Vagina (tissue), 2 donors: ENCODE results near the gene IL1F10. TPM values are rescaled to one million over a fixed set of nuclear protein-coding genes. Genes with fewer than 3 reads are reported as not detected.
A peak's percentile ranks its signal among the peaks of the same experiment; 100 is the strongest.

Source experiments
- DNase-seq, 2 donors: peaks; one replicate each; pipeline ENCODE4 v3.0.0-alpha.2; 2017; ENCODE audit errors: extremely low spot score in 2 of 2
- H3K27ac ChIP-seq: fragments of 200-600 bp; sonication (generic); one replicate; pipeline ENCODE4 v1.5.1; 2019
- H3K27me3 ChIP-seq: fragments of 200-600 bp; sonication (generic); one replicate; pipeline ENCODE4 v1.5.1; 2019
- H3K36me3 ChIP-seq, 2 donors: fragments of 200-600 bp; sonication (generic); one replicate each; pipeline ENCODE4 v1.5.1; 2017 to 2019
- H3K4me1 ChIP-seq: fragments of 200-600 bp; sonication (generic); one replicate; pipeline ENCODE4 v1.5.1; 2019
- H3K4me3 ChIP-seq, 2 donors: fragments of 200-600 bp; sonication (generic); 1 replicate in 1 of 2; 2 replicates in 1 of 2; pipeline ENCODE4 v1.5.1; 2016 to 2019
- H3K9me3 ChIP-seq: fragments of 200-600 bp; sonication (generic); one replicate; pipeline ENCODE4 v1.5.1; 2019
- CTCF ChIP-seq, 3 experiments: fragments of 450-650 bp in 2 of 3; fragments of 200-600 bp in 1 of 3; sonication (generic) in 1 of 3; IDR thresholded peaks; one replicate each; pipeline ENCODE4 v1.5.1; 2017 to 2019; ENCODE audit warnings: antibody characterized with exemption in 3 of 3, mild to moderate bottlenecking in 2 of 3, moderate library complexity in 2 of 3
- POLR2A ChIP-seq, 2 donors: fragments of 450-650 bp; IDR thresholded peaks; one replicate each; pipeline ENCODE4 v1.6.1; 2017; ENCODE audit warnings: antibody characterized with exemption in 2 of 2, mild to moderate bottlenecking in 2 of 2, moderate library complexity in 2 of 2
- POLR2AphosphoS5 ChIP-seq, 2 donors: sonication (generic); formaldehyde crosslinking; IDR thresholded peaks; one replicate each; pipeline ENCODE4 v1.9.0; 2017; ENCODE audit warnings: antibody characterized with exemption in 2 of 2, mild to moderate bottlenecking in 2 of 2, low read depth in 1 of 2; ENCODE audit not compliant: insufficient read depth in 1 of 2
- intact Hi-C: fragments of 100-400 bp; cut with DNase I; formaldehyde crosslinking; loops from one replicate; pipeline ENCODE4 v1.15.1; 2023
- total RNA-seq: library from RNA; depleted of rRNA; stranded (reverse); fragments of >200 nt; gene quantifications from one replicate; pipeline ENCODE4 v1.2.3, GENCODE V29; 2016

The IL1F10 gene
- total RNA-seq, 1 donor from 2014 or later = not detected

- Histone ChIP-seq H3K36me3 (no peaks in the 10 kb centered on the region), H3K9me3 (no peaks in the 10 kb centered on the region), H3K4me1 (peaks cover 16% of the 10 kb centered on the region), H3K27me3 (no peaks in the 10 kb centered on the region), H3K27ac (no peak overlapping the region), H3K4me3 (no peak overlapping the region)
- TF ChIP-seq POLR2A (IDR thresholded peaks at IDR 0.05) = no peak
- intact Hi-C loops = no loop called here
- no peak for DNase-seq
Observed at GRCh38 chr2:113111823-113112287, 44.1 kb downstream of the IL1F10 start.

- intact Hi-C loops = no loop called here
- H3K27ac ChIP-seq = no peak overlapping the region
- H3K27me3 ChIP-seq = no peaks in the 10 kb centered on the region
- no peak overlapping the region for H3K4me3 ChIP-seq
- peaks cover 22% of the 10 kb centered on the region for H3K4me1 ChIP-seq
- no peaks in the 10 kb centered on the region for H3K36me3 ChIP-seq
- DNase-seq = no peak
- H3K9me3 ChIP-seq = no peaks in the 10 kb centered on the region
- TF ChIP-seq POLR2A (IDR thresholded peaks at IDR 0.05) = no peak
- no peak for TF ChIP-seq CTCF (IDR thresholded peaks at IDR 0.05)
- no peak for TF ChIP-seq POLR2AphosphoS5 (IDR thresholded peaks at IDR 0.05; ENCODE audit: insufficient read depth in 1 of 2, low read depth in 1 of 2)
Observed at GRCh38 chr2:113112441-113112840, 44.7 kb downstream of the IL1F10 start.

- no peak overlapping the region for H3K4me3 ChIP-seq
- DNase-seq = no peak
- TF ChIP-seq CTCF (IDR thresholded peaks at IDR 0.05) = no peak
- no peak for TF ChIP-seq POLR2A (IDR thresholded peaks at IDR 0.05)
- TF ChIP-seq POLR2AphosphoS5 (IDR thresholded peaks at IDR 0.05; ENCODE audit: insufficient read depth in 1 of 2, low read depth in 1 of 2) = no peak
- H3K27ac ChIP-seq = no peak overlapping the region
- intact Hi-C loops = no loop called here
- no peaks in the 10 kb centered on the region for H3K9me3 ChIP-seq
- peaks cover 23% of the 10 kb centered on the region for H3K4me1 ChIP-seq
- no peaks in the 10 kb centered on the region for H3K36me3 ChIP-seq
- H3K27me3 ChIP-seq = no peaks in the 10 kb centered on the region
Observed at GRCh38 chr2:113112871-113113270, 45.1 kb downstream of the IL1F10 start.

- Histone ChIP-seq H3K4me3 (no peak overlapping the region), H3K27ac (peak overlapping the region; percentile 53), H3K27me3 (no peaks in the 10 kb centered on the region), H3K36me3 (no peaks in the 10 kb centered on the region), H3K9me3 (no peaks in the 10 kb centered on the region), H3K4me1 (peaks cover 23% of the 10 kb centered on the region)
- DNase-seq = no peak
- intact Hi-C loops = no loop called here
- TF ChIP-seq POLR2AphosphoS5 (IDR thresholded peaks at IDR 0.05; ENCODE audit: insufficient read depth in 1 of 2, low read depth in 1 of 2) = no peak
- no peak for TF ChIP-seq CTCF (IDR thresholded peaks at IDR 0.05)
- TF ChIP-seq POLR2A (IDR thresholded peaks at IDR 0.05) = no peak
Observed at GRCh38 chr2:113113807-113114206, 46.0 kb downstream of the IL1F10 start.

- no peak for DNase-seq
- Histone ChIP-seq H3K9me3 (no peaks in the 10 kb centered on the region), H3K4me3 (no peak overlapping the region), H3K36me3 (no peaks in the 10 kb centered on the region), H3K27me3 (no peaks in the 10 kb centered on the region), H3K4me1 (peaks cover 23% of the 10 kb centered on the region), H3K27ac (peak overlapping the region; percentile 53)
- TF ChIP-seq POLR2AphosphoS5 (IDR thresholded peaks at IDR 0.05; ENCODE audit: insufficient read depth in 1 of 2, low read depth in 1 of 2) (peak in 1 of 2 donors; percentile 10), CTCF (IDR thresholded peaks at IDR 0.05) (no peak)
- intact Hi-C loops = no loop called here
Observed at GRCh38 chr2:113114224-113114945, 46.6 kb downstream of the IL1F10 start.
